ENCODE measurements around the gene PRR22. TPM values are rescaled to one million over a fixed set of nuclear protein-coding genes. Genes with fewer than 3 reads are reported as not detected.

Gene PRR22
- polyA plus RNA-seq, 1 experiment: 0.16 TPM

- Histone ChIP-seq H3K27me3 (ENCODE audit: control insufficient read depth, insufficient read depth, low read length) (peaks cover 14% of the 10 kb centered on the region), H3K9me3 (ENCODE audit: control insufficient read depth, insufficient read depth, low read length) (no peaks in the 10 kb centered on the region; the same call in 1 of the 2 replicates), H3K27ac (ENCODE audit: low read depth, low read length) (no peak overlapping the region), H3K4me3 (ENCODE audit: low read depth, low read length) (no peak overlapping the region)
- TF ChIP-seq CTCF (IDR thresholded peaks at IDR 0.05; ENCODE audit: low read depth, low read length): no peak
- no peak for DNase-seq (ENCODE audit: low read depth, low spot score)
- CTCF ChIA-PET: interaction anchor here (1.6 kb wide), 1 partner anchor 11 kb away, joined by 6 read pairs; no protein-coding TSS in a partner anchor
- POLR2A ChIA-PET: no interaction called here
These were observed 30.3 kb upstream of the PRR22 start for GRCh38 chr19:5814852-5815246.

DNA sequence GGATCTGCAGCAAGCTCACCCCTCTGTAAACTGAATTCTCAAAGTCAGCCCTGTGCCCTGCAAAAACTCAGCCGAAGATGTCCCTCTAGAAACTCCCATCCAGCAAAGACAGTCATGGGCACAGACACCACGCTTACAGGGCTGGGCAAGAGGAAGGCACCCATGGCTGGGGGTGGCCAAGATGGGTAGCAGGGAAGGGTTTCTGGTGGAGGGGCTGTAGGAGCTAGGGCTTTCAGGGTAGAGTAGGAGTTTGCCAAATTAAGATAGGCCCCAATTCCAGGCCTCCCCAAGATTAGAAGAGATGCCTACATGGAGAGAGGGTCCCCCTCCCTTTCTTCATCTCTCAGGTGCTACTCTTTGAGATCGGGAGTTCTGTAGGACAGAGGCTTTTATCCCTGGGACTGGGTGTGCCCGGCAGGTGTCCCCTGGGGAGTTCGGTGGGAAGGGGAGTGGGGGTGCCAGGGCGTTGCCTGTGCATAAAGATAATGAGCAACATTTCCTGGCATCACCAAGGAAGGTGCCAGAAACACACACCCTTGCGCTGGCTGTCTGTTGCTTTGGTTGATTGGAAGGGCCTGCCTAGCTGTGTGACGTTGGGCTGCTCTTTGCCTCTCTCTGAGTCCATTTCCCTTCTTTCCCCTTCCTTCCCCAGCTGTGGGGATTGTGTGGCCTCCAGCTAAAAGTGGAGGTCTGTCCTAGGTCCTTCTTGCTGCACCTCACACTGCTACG, 29.7 kb upstream of the PRR22 start:
- Histone ChIP-seq H3K27me3 (ENCODE audit: control insufficient read depth, insufficient read depth, low read length) (peaks cover 14% of the 10 kb centered on the region), H3K27ac (ENCODE audit: low read depth, low read length) (no peak overlapping the region), H3K9me3 (ENCODE audit: control insufficient read depth, insufficient read depth, low read length) (no peaks in the 10 kb centered on the region; the same call in 1 of the 2 replicates), H3K4me3 (ENCODE audit: low read depth, low read length) (no peak overlapping the region)
- TF ChIP-seq CTCF (IDR thresholded peaks at IDR 0.05; ENCODE audit: low read depth, low read length): no peak
- CTCF ChIA-PET: interaction anchor here (1.6 kb wide), 1 partner anchor 10 kb away, joined by 6 read pairs; no protein-coding TSS in a partner anchor
- no peak for DNase-seq (ENCODE audit: low read depth, low spot score)
- POLR2A ChIA-PET: no interaction called here

GRCh38 chr19:5811117-5811516, 26.6 kb upstream of the PRR22 start:
- POLR2A ChIA-PET: no interaction called here

DNA sequence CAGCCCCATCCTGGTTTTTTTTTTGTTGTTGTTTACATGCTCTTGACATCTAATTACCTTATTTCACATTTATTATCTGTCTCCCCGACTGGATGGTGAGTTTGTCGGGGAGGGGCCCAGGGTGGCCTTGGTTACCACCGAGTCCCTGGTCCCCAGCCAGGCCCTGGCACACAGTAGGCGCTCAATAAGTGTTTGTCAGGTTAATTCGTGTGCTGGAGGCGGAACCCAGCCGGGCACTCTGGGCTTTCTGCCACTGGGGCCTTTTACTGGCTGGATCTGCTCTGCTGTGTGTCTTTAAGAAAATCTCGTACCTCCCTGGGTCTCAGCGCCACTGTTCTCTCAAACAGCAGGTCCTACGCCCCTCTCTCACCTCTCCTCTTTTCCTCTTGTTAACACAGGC, 24.9 kb upstream of the PRR22 start:
- ChIA-PET CTCF (interaction anchor here (1.3 kb wide), 1 partner anchor 19 kb away, joined by 3 read pairs; no protein-coding TSS in a partner anchor), POLR2A (interaction anchor here (1.4 kb wide), 1 partner anchor 18 kb away, joined by 4 read pairs; no protein-coding TSS in a partner anchor)
- no peak for TF ChIP-seq CTCF (IDR thresholded peaks at IDR 0.05; ENCODE audit: low read depth, low read length)
- Histone ChIP-seq H3K9me3 (ENCODE audit: control insufficient read depth, insufficient read depth, low read length) (peaks cover 4% of the 10 kb centered on the region; the same call in 1 of the 2 replicates), H3K27ac (ENCODE audit: low read depth, low read length) (no peak overlapping the region), H3K27me3 (ENCODE audit: control insufficient read depth, insufficient read depth, low read length) (peaks cover 31% of the 10 kb centered on the region), H3K4me3 (ENCODE audit: low read depth, low read length) (no peak overlapping the region)
- DNase-seq (ENCODE audit: low read depth, low spot score): no peak

More at GRCh38 chr19:5811117-5811516, 26.6 kb upstream of the PRR22 start:
- Histone ChIP-seq H3K4me3 (ENCODE audit: low read depth, low read length) (no peak overlapping the region), H3K27ac (ENCODE audit: low read depth, low read length) (no peak overlapping the region), H3K27me3 (ENCODE audit: control insufficient read depth, insufficient read depth, low read length) (peaks cover 27% of the 10 kb centered on the region), H3K9me3 (ENCODE audit: control insufficient read depth, insufficient read depth, low read length) (peaks cover 4% of the 10 kb centered on the region; the same call in 1 of the 2 replicates)
- DNase-seq (ENCODE audit: low read depth, low spot score): no peak
- no peak for TF ChIP-seq CTCF (IDR thresholded peaks at IDR 0.05; ENCODE audit: low read depth, low read length)
- CTCF ChIA-PET: interaction anchor here (0.5 kb wide), 1 partner anchor 228 kb away, joined by 5 read pairs; no protein-coding TSS in a partner anchor

DNA sequence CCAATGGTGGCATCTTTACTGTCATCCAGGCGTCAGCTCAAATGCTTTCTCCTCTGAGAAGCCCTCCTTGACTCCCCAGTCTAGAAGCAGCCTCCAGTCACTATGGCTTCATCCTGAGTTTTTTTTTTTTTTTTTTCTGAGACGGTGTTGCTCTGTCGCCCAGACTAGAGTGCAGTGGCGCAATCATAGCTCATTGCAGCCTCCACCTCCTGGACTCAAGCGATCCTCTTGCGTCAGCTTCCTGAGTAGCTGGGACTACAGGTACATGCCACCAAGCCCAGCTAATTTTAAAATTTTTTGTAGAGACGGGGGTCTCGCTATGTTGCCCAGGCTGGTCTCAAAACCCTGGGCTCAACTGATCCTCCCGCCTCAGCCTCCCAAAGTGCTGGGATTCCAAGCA, 24.5 kb upstream of the PRR22 start:
- TF ChIP-seq CTCF (IDR thresholded peaks at IDR 0.05; ENCODE audit: low read depth, low read length): no peak
- Histone ChIP-seq H3K27ac (ENCODE audit: low read depth, low read length) (no peak overlapping the region), H3K9me3 (ENCODE audit: control insufficient read depth, insufficient read depth, low read length) (peaks cover 4% of the 10 kb centered on the region; the same call in 1 of the 2 replicates), H3K27me3 (ENCODE audit: control insufficient read depth, insufficient read depth, low read length) (peaks cover 31% of the 10 kb centered on the region), H3K4me3 (ENCODE audit: low read depth, low read length) (no peak overlapping the region)
- POLR2A ChIA-PET: interaction anchor here (0.7 to 1.4 kb wide), 2 partner anchors 19 to 187 kb away, joined by 4 to 8 read pairs; no protein-coding TSS in a partner anchor
- no peak for DNase-seq (ENCODE audit: low read depth, low spot score)
- CTCF ChIA-PET: interaction anchor here (0.8 to 1.3 kb wide), 2 partner anchors 19 to 178 kb away, joined by 3 read pairs; no protein-coding TSS in a partner anchor
